HG03135 (cell line): ENCODE measurements around the gene FEV.
"Not testable (repeated sequence)": the region's sequence is repeated elsewhere in the genome, so short reads cannot be mapped to it uniquely, and the experiment has no call there.

Source experiments
- ATAC-seq: cut with Tn5 transposase; IDR thresholded peaks from one replicate; pipeline ENCODE4 v1.9.1; 2021; ENCODE audit warnings: mild to moderate bottlenecking, moderate library complexity; ENCODE audit not compliant: unreplicated experiment

Gene FEV

DNA sequence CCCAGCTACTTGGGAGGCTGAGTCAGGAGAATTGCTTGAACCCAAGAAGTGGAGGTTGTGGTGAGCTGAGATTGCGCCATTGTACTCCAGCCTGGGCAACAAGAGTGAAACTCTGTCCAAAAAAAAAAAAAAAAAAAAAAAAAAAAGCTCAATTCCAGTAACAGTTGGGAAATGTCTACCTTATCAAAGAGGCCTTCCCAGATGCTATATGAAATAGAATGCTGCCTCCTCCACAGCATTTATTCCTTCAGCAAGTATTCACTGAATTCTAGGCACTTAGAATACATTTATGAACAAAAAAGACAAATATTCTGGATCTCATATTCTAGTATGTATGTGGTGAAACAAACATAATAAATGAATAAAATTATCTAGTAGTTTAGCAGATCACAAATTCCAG is 38.4 kb downstream of the FEV start:
- no peak for ATAC-seq

DNA sequence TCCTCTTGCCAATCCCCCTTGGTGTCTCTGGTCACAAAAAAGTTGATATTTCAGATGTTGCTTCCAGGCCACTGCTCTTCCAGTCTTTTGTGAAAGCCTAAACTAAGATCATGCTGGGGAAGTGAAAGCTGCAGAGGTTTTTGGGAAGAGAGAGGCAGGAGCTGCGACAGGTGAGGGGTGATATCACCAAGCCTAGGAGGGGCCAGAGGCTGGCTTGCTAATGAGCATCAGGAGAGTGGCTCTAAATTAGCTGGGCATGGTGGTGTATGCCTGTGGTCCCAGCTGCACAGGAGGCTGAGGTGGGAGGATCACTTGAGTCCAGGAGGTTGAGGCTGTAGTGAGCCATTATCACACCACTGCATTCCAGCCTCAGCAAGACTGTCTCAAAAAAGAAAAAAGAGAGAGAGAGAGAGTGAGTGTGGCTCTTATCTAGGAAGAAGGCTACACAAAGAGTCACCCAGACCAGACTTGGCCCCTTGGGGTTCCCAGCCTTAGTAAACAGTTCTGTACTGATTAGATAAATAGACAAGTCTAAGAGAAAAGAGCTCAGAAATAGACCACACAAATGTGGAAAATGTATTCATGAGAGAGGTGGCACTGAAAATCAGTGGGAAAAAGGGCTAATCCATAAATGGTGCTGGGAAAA is 40.1 kb downstream of the FEV start:
- no peak for ATAC-seq

DNA sequence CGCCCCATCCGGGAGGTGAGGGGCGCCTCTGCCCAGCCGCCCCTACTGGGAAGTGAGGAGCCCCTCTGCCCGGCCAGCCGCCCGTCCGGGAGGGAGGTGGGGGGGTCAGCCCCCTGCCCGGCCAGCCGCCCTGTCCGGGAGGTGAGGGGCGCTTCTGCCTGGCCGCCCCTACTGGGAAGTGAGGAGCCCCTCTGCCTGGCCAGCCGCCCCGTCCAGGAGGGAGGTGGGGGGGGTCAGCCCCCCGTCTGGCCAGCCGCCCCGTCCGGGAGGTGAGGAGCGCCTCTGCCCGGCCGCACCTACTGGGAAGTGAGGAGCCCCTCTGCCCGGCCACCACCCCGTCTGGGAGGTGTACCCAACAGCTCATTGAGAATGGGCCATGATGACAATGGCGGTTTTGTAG is 53.2 kb downstream of the FEV start:
- not testable (repeated sequence) for ATAC-seq
